NCI-H2196 (cell line): ENCODE data around the gene NT5C.
A peak's percentile ranks its signal among the peaks of the same experiment; 100 is the strongest.
"Not testable (repeated sequence)": the region's sequence is repeated elsewhere in the genome, so short reads cannot be mapped to it uniquely, and the experiment has no call there.

Experiments
- DNase-seq: peaks from one replicate; lab custom pipeline; 2025; ENCODE audit not compliant: unreplicated experiment; lab: John Stamatoyannopoulos, UW

NT5C gene

DNA sequence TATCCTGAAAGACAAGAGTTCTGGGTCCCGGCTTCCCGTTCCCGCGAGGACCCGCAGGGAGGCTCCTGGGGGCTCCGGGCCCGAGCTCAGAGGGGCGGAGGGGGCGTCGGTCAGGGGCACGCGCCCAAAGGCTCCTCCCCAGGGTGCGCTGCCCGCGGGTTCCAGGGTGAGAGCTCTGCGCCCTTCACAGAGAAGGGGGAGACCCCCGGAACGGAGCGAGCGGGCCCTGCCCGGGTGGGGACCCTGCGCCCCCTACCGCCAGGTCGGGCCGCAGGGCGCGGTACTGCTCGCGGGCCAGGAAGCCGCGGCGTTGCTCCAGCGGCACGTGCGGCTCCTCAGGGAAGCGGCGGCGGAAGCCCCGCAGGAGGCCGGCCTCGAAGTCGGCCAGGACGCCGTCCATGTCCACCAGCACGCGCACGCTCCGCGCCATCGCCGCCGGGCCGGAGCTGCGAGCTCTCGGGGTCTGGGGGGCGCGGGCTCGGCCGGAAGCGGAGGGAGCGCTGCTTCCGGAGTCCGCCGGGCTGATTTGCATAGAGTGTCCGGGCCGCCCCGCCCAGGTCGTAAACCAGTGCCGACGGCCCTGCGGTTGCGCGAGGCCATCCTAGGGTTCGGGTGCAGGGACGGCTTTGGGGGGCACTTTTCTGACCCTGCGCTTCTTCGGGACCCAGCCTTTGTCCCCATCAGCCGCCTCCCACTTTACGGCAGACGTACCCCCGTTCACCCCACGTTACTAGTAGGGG is at the start of gene NT5C:
Gene NT5C, minus strand, starts transcription at position 465 of the 740 bp plus-strand sequence. Its CDS starts 35 bp downstream, at position 430.
- peak; percentile 87 for DNase-seq

DNA sequence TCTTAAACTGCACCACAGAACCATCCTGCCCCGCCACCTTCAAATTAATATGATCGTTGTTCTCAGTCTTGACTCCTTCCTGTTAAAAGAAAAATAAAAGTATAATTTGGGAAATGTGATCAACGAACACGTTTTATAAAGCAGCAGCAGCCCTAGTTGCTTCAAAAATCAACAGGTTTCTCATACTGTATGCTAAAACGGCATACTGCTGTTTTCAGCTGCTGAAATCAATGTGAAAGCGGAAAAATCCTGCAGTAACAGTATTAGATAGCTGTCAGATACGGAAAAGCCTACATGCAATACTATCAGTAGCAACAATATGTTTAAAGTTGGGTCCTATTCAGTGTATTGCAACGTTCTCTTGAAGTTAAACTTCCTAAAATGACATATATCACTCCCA is 49.6 kb upstream of the NT5C start:
- DNase-seq, result no peak

DNA sequence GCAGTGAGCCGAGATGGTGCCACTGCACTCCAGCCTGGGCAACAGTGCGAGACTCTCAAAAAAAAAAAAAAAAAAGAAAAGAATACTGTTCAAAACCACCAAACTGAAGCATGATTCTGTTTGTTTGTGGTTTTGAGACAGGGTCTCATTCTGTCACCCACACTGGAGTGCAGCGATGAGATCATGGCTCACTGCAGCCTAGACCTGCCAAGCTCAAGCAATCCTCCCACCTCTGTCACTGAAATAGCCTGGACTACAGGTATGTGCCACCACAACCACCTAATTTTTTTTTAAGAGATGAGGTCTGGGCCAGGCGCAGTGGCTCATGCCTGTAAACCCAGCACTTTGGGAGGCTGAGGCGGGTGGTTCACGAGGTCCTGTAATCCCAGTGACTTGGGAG is 46.9 kb upstream of the NT5C start:
- no peak for DNase-seq

DNA sequence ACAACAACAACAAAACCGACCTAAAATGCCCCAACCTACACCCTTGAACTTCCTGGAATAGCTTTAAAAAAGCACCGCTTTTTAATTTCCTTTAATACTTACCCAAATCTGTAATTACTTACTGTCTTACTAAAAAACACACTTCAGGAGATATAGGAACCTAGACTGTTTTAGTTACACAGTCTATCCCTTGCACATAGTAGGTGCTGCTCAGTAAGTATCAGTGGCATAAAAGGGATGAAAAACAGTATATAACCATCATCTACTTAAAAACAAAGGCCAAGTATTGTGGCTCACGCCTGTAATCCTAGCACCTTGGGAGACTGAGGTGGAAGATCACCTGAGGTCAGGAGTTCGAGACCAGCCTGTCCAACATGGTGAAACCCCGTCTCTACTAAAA is 45.1 kb upstream of the NT5C start:
- no peak for DNase-seq

DNA sequence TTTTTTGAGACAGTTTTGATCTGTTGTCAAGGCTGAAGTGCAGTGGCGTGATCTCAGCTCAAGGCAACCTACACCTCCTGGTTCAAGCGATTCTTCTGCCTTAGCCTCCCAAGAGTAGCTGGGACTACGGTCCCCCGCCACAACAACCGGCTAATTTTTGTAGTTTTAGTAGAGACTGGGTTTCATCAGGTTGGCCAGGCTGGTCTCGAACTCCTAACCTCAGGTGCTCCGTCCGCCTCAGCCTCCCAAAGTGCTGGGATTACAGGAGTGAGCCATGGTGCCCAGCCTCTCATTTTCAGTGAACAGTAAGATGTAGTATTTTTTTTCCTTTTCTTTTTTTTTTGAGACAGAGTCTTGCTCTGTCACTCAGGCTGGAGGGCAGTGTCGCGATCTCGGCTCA is 43.5 kb upstream of the NT5C start:
- DNase-seq, result no peak

DNA sequence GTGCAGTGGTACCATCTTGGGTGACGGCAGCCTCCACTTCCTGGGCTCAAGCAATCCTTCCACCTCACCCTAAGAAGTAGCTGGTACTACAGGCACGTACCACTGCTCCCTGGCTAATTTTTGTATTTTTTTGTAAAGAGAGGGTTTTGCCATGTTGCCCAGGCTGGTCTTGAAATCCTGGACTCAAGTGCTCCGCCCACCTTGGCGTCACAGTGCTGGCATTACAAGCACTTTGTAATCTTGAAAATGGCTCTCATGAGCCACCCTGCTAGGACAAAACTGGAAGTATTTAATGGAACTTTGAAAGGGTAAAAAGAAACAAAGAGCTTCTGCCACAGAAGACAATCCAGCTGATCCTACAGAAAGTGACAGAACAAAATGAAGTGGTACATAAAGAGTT is 42.0 kb upstream of the NT5C start:
- no peak for DNase-seq

DNA sequence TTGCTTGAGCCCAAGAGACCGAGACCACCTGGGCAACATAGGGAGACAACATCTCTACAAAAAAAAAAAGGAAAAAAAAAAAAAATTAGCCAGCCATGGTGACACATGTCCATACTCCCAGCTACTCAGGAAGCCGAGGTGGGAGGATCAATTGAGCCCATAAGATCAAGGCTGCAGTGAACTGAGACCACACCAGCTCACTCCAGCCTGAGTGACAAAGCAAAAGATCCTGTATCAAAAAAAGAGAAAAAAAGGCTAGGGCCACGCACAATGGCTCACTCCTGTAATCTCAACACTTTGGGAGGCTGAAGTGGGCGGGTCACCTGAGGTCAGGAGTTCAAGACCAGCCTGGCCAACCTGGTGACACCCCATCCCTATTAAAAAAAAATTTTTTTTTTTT is 37.5 kb upstream of the NT5C start:
- no peak for DNase-seq

DNA sequence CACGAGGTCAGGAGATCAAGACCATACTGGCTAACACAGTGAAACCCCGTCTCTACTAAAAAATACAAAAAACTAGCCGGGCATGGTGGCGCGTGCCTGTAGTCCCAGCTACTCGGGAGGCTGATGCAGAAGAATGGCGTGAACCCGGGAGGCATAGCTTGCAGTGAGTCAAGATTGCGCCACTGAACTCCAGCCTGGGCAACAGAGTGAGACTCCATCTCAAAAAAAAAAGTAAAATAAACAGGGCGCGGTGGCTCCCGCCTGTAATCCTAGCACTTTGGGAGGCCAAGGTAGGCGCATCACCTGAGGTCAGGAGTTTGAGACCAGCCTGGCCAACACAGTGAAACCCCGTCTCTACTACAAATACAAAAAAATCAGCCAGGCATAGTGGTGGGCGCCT is 33.1 kb upstream of the NT5C start:
- DNase-seq, result not testable (repeated sequence)

DNA sequence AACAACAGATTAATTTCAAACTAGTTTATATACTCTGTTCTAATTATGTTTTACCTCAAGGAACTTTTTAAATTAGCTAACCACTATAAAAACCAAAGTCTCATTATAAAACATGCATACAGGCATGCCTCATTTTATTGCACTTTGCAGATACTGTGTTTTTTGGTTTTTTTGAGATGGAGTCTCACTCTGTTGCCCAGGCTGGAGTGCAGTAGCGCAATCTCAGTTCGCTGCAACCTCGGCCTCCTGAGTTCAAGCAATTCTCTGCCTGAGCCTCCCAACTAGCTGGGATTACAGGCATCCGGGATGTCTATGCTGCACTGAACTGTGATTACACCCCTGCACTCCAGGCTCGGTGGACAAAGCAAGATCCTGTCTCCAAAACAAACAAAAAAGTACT is 31.5 kb upstream of the NT5C start:
- no peak for DNase-seq

DNA sequence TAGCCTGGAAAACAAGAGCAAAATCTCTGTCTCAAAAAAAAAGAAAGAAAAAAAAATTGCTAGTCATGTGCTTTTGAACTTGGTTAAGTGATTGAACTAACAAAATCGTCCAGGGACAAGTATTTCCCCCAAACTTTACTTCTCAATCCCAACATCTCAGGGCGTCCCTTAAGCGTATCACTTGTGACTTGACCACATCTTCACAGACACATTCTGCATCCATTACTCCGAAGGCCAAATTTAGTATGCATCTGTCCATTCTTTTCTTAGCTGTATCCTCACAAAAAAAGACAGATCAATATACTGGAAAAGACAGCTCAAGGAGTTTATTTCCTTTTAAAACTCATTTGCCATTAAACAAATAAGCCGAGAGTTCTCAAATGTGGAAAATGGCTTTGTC is 28.7 kb upstream of the NT5C start:
- DNase-seq, result no peak

DNA sequence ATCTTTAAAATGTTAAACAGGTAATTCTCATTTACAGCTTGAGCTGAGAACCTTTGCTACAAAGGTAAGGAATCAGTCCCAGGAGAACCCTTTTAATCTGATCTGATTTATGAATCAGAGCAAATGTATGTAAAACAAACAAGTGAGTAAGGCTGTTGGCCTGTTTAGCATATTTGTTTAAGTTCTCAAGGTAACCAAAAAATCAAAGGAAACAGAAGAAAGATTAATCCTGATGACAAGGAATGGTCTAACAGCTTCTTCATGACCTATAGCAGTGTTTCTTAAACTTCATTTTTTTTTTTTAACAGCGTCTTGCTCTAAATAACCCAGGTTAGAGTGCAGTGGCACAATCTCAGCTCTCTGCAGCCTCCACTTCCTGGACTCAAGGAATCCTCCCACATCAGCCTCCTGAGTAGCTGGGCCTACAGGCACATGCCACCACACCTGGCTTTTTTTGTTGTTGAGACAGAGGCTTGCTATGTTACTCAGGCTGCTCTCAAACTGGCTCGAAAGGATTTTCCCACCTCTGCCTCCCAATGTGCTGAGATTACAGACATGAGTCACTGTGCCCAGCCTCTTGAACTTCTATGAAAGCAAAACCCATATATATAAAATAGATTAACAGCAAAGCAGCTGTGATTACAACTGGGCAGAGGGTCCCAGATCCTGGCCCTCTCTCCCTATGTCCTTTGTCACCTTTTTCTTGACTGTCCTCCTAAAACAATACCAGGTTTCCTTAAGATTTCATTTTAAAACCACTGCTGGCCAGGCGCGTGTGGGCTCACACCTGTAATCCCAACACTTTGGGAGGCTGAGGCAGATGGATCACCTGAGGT is 27.9 kb upstream of the NT5C start:
- no peak for DNase-seq

DNA sequence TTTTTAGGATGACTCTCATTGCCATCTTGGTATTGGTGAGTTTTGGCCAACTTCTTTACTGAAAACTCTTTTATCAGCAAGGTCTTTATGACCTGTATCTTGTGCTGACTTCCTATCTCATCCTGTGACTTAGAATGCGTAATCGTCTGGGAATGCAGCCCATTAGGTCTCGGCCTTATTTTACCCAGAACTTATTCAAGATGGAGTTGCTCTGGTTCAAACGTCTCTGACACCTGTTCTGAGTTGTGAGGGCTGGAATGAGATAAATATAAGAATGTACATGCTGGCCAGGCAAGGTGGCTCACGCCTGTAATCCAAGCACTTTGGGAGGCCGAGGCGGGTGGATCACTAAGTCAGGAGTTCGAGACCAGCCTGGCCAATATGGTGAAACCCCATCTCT is 26.9 kb upstream of the NT5C start:
- DNase-seq, result not testable (repeated sequence)

DNA sequence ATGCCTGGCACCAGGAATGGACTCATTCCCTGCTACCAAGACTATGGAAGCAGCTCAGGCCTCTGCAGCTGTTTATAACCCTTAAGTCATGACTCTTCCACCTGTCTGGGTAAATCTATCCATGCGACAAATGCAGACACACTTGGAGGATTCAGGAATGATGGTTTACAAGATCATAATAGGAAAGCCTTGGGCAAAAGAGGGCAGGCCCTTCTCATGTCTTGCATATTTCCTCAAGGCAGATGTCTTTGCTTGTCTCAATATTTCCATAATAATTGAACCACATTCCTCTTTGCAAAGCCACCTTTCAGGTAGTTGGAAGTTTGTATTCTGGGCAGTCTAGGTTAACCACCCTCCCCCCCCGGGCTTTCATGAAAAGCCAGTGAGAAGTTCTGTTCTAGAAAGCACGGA is 23.7 kb upstream of the NT5C start:
- DNase-seq, result no peak

DNA sequence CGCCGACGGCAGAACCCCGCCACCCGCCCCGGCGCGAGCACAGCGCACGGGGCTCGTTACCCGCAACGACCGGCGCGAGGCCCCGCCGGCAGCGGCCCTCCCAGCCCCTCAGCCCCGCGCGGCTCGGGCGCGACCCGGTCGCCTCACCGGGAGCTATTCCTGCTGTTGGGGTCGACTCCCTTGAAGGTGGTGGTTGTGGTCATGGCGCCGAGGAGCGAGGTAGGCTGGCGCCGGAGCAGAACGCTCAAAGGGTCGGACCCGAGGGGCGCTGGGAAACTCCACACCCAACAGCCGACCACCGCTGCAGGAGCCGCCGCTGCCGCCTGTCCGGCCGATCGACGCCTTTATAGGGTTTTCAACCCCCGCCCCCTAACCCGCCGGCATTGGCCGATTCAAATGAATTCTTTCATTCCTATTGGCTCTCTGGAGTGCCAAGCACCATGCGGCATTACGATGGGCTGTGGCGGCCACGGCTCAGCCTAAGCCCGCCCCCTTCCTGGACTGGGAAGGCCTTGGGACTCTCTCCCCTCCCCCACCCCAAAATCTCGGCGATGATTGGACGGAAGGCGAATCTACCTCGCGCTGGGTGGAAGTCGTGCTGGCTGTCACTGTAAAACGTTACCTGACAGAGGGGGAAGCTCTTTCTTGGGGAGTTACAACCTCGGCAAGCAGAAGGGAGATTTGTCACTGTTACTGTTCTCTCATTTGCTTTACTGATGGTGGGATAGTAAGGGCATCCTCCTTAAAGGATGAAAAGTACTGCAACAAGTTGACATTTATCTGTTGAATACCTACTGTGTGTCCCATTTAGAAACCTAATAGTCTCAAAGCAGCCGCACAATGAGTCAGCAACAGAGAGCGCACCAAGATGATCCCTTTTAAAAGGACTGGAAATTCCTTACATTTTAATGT is 22.9 kb upstream of the NT5C start, which contains the start of gene JPT1:
Gene JPT1, minus strand, starts transcription at position 318 of the 912 bp plus-strand sequence. Its CDS starts 115 bp downstream, at position 203.
- peak; percentile 99 for DNase-seq

DNA sequence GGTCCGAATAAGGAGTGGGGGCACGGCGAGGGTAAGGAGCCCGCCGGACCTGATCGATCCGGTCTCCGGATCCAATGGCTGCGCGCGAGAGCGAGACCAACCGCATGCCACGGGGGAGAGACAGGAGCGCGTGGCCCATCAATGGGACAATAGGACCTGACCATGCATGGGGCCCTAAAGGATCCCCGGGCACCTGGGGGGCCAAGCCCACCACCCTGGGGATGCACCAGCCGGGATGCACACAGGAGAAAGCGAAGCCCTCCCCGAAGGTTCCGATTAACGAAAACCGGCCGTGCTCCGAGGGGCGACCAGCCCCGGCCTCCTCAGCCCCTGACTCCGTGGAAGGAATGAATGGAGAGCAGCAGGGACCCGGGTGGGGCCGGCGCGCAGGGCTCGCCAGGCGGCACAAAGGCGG is 22.2 kb upstream of the NT5C start:
- DNase-seq, result no peak

DNA sequence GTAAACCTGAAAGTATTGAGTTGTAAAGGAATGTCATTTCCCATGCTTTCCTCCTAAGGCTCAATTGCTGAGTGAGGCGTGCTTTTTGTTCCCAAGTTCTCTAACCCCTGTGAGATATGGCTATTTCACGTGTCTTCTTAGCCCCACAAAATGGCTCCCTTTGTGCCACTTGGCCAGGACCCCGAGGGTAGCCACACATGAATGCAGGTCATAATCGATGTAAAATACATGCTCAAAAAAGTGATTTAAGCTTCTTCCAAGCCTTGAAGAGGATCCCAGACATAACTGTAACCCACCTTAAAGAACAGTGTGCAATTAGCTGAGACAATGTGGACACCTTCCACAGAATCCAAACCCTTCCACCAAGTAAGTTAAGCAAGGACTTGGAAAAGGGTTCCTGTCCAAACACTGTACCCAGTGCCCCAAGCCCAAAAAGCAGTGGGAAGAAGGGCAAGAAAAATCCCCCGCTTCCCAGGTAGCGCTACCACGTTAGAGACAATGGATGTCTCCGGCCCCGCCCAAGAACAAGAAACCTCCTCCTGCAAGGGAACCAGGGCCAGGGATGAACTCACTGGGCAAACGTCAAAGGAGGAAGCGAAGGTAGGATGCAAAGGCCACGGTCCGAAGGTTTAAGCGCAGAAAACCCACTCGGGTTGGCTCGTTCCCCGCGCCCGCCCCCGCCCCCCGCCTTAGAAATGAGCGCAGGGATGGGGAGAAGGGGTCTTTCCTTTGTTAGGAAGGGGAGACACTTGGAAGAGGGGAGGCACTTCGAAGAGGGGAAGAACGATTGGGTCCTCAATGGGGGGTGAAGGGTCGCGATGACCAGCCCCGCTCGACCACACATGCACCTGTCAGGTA is 21.6 kb upstream of the NT5C start:
- peak; percentile 34 for DNase-seq

DNA sequence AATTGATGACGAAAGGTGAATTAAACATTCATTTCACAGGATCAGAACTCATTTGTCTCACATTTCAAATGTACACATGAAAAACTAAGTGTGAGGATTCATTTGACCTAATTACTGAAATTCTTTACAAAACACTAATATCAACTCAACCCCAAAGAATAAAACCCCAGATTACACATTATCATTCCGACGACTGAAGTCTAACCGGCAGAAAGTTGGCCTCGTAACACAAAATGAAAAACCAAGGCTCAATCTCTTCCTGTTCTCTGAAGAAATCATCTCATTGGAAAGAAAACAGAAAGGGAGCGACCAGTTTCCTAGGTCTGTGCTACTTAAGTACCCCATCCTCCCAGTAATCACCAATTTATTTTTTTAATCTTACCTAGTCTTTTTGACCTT is 21.0 kb upstream of the NT5C start:
- DNase-seq, result no peak

DNA sequence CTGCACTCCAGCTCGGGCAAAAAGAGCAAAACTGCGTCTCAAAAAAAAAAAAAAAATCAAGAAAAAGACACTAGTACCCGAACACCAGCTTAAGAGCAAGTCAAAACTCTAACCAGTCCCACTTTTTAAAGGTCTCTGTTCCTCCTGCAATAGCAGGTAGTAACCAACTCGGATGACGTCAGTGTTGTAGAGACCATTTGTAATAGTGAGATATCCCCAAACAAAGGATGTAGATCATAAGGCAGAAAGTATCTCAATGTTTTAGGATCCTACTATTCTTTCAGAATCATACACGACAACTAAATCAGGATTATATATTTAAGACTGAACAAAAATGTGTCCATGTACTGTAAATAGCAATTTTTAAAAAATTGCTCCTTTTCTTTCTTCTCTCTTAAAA is 20.4 kb upstream of the NT5C start:
- no peak for DNase-seq

DNA sequence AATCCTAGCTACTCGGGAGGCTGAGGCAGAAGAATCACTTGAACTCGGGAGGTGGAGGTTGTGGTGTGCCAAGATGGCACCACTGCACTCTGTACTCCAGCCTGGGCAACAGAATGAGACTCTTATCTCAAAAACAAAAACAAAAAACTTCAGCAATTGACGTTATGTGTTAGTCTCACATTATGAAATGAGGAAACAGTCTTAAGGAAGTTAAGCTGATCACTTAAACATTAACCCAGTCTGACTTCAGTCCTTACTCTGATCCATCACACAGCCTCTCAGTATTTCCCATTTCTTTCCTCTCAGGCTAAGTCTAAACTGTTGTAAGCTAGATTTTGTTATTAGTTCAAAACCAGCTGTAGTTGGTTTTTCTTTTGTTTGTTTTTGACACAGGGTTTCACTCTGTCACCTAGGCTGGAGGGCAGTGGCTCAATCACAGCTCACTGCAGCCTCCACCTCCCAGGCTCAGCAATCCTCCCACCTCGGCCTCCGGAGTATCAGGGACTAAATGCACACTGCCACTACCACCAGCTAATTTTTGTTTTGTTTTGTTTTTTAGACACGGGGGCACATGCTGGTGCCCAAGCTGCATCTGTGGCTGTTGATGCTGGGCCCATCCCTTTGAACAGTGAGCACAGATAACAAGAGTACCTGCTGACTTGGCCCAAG is 16.5 kb upstream of the NT5C start:
- DNase-seq, result no peak

DNA sequence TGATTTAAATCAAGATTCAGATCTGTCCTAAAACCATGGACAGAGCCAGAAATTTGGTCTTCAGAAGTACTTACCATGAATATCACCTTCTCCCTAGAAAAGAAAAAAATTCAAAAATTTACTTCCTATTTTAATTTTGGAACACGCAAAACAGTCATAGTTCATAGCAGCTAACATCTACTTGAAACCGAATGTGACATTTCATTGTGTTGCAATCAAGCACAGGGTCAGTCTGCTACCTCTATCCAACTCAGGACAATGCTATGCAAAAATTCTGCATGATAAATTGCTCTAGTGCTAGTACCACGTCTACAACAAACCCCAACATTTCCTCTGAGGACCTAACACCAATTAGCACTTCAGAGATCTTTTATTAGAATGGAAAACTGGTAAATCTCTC is 15.1 kb upstream of the NT5C start:
- DNase-seq, result no peak
